ENCODE results near the gene ZC3H12C. TPM values are rescaled to one million over a fixed set of nuclear protein-coding genes. Genes with fewer than 3 reads are reported as not detected.

ZC3H12C gene
- total RNA-seq, 1 donor from 2014 or later, result 24.1 TPM

DNA sequence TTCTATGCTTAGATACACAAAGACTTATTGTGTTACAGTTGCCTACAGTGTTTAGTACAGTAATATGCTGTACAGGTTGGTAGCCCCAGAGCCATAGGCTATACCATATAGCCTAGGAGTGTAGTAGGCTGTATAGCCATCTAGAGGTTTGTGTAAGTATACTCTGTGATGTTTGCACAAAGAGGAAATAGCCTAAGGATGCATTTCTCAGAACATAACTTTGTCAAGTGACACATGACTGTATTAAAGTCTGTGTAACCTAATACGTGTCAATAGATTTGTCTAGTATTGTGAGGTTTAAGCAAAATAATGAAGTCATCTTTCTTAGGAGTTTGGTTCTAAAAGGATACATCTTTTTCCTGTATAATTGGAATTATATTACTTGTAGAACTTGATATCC, 5.5 kb downstream of the ZC3H12C start:
- DNase-seq (ENCODE audit: low read depth), result peak; percentile 15

DNA sequence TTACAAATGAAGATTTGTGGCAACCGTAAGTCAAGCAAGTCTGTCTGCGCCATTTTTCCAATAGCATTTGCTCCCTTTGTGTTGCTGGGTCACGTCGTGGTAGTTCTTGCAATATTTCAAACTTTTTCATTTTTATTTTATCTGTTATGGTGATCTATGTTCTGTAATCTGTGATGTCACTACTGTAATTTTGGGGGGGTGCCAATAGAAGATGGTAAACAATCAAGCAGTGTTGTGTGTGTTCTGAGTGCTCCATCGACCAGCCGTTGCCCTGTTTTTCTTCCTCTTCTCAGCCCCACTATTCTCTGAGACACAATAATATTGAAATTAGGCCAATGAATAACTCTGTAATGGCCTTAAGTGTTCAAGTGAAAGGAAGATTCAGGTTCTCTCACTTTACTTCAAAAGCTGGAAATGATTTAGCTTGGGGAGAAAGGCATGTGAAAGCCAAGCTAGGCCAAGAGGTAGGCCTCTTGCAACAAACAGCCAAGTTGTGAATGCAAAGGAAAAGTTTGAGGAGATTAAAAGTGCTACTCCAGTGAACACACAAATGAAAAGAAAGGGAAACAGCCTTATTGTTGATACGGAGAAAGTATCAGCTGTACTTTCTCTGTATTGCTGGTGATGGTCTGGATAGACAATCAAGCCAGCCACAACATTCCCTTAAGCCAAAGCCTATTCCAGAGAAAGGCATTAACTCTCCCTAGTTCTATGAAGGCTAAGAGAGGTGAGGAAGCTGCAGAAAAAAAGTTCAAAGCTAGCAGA, 7.5 kb downstream of the ZC3H12C start:
- peak; percentile 24 for DNase-seq (ENCODE audit: low read depth)

DNA sequence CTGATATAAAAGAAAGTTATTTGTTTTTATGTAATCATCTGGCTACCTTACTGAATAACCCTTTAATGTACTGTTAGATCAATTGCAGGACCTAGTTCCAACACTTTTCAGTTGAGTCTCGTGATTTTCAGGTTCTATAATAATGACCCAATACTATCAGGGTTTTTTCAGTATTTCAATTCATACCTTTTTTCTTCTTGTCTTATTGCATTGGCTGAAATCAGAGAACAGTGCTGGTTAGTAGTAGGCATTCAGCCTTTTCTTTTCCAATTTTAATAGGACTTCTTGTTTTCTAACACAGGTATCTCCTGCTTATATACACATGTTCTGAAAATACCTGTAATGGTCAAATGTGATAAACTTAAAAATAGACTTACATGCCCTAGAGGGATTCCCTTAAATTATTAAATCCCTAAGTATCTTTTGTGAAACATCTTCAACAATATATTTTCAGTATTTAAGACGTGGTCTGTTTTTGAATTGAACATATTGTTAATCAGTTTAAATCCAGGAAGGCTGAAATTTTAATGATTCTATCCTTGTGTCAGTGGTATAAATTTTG, 13.6 kb downstream of the ZC3H12C start:
- no peak for DNase-seq (ENCODE audit: low read depth)

DNA sequence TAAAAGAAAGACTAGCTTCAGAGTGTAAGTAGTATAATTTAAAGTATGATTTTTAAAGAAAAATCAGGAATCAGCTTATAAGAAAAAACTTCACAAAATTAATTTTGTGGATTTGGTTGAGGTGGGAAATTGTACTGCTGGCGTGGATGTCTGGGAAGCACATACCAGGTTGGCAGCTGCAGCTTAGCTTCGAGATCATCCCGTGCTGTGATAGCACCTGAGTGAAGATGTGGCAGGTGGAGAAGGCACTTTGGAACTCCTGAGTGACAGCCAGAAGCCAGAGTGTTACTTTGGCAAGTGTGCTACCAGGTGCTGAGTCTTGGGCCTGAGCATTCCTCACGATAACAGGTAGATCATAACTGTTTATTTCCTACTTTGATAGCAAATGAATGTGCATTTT, 17.7 kb downstream of the ZC3H12C start:
- no peak for DNase-seq (ENCODE audit: low read depth)

DNA sequence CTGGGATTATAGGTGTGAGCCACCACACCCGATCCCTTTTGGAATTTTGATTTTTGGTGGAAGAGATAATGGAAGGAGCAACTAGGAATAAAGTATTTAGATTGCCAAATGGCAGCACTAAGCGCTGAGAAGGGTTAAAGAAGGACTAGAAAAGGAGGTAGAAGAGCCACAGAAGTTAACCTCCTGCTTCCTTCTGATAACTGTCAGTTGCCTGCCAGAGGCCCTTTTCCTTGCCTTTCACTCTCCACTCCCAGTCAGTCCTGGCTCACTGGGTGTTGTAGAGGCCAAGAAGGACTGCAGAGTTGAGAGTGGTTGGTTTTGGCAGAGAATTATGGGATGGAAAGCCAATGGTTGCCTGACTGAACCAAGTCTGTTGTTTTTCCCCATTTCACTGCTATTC, 19.3 kb downstream of the ZC3H12C start:
- no peak for DNase-seq (ENCODE audit: low read depth)

DNA sequence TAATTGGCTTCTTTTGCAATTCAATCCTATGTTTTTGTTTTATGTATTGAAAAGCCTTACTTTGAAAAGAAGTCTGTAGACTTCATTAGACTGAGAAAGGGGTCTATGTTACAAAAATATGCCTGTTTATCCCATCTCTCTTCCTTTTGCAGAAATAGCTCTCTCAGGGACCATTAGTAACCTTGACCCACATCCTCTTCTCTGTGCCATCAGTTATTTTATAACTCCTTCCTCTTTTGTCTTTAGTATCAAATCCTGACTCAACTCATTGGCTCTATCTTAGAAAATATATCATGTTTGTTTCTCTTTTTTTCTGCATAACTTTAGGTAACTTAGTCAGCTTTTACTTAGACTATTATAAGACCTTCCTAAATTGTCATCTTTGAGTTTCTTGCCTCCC, 20.3 kb downstream of the ZC3H12C start:
- no peak for DNase-seq (ENCODE audit: low read depth)

DNA sequence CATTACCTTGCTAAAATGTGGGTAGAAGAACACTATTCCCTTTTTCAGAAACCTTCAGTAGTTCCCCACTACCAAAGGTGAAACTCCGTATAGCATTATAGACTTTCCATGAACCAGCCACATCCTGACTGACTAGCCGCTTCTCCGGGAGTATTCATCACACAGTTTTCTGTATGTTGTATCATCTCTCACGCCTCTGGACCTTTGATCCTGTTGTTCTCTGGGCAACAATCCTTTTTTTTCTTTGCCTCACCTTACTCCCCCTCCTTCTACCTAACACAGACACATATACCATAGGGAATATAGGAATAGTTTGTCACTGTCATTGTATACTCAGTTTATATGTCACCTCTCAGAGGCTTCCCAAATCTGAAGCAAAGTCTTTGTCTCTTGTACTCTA, 20.8 kb downstream of the ZC3H12C start:
- no peak for DNase-seq (ENCODE audit: low read depth)

DNA sequence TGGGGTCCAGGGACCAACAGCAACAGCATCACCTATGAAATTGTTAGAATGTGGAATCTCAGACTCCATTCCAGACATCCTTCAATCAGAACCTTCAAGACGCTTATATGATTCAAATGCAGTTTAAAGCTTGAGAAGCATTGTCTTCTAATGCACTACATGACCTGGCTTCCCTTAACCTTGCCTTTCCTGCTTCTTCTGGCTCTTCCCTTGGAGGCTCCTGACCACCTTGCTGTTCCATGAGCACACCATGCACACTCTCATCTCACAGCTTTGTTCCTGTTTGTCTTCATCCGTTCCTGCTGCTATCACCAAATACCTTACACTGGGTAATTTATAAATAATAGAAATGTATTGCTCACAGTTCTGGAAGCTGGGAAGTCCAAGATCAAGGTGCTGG, 26.1 kb downstream of the ZC3H12C start:
- no peak for DNase-seq (ENCODE audit: low read depth)

DNA sequence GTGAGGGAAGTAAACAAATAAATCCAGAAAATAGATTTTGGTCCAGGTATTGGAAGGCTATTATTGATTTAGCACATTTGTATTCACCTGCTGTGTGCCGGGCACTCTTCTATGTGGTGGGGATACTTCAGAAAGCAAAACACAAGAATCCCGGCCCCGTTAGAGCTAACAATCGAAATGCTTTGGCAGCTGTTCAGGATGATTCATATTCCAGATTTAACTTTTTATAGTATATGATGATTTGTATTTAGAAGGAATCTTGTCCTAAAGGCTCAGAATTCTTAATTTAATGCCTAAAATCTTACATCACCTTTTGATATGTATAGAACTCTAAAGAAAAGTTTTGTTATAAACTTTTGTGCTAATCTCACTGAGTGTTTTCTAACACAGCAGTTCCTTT, 28.0 kb downstream of the ZC3H12C start:
- DNase-seq (ENCODE audit: low read depth), result no peak

DNA sequence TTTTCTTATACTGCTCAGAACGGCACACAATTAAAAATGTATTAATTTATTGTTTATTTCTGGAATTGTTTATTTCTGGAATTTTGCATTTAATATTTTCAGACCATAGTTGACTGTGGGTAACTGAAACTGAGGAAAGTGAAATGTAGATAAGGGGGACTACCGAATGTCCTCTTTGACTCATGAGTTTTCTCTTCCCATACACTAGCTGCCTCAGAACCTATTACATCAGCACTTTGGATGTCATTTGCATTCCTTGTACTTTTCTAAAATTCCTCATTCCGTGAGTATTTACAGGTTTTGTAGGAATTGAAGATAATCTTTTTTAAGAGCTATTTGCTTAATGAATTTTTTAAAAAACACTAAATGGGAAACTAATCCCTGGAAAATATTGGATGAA, 29.8 kb downstream of the ZC3H12C start:
- DNase-seq (ENCODE audit: low read depth), result no peak

DNA sequence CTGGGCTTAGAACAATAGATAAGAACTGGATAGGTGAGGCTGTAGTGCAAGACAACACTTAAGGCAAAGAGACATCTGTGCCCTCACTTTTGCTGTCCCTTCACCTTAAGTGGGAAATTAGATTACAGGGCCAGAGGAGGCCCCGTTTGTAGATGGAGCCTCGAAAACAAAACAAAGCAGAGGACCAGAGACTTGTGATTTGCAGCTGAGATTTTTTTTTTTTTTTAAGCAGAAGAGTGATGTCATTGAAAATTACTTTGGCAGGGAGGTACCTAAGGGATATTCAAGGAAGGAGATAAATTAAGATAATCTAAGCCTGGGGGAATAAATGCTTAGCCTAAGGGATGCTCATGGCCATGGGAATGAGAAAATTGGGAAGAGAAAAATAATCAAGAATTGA, 31.4 kb downstream of the ZC3H12C start:
- DNase-seq (ENCODE audit: low read depth), result no peak

DNA sequence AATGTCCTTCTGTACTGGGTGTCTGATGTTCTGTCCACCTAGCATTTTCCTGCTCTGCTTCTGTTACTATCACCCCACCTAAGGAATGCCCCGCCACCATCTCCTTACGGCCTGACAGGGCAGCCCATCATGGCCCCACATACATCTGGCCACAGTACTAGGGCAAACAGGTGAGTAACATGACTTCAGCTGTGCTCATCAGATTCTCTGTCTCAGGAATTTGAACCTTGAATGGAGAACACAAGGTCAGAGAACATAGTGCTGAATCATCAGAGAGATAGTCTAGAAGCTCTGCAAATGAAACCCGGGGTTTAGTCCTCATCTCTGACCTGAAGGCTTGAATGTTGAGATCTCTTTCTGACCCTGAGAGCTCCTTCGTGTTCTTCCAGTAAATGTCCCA, 32.4 kb downstream of the ZC3H12C start:
- peak; percentile 88 for DNase-seq (ENCODE audit: low read depth)

DNA sequence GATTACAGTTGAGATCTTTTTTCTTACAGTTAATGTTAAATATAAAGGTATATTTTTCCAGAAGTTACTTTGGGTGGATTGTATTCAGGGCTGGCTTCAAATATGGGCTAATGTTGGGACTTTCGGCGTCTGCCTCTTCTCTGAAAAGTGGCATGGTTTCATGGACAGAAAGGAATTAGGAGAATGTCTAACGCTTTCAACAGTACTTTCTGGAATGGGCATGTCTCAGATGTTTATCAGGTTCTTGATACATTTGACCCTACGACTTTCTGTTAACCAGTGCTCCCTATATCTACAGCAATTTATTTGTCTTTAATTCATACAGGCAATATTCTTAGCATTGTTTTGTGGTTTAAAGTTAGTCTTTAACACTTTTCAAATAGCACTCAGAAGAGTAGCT, 33.7 kb downstream of the ZC3H12C start:
- peak; percentile 23 for DNase-seq (ENCODE audit: low read depth)

DNA sequence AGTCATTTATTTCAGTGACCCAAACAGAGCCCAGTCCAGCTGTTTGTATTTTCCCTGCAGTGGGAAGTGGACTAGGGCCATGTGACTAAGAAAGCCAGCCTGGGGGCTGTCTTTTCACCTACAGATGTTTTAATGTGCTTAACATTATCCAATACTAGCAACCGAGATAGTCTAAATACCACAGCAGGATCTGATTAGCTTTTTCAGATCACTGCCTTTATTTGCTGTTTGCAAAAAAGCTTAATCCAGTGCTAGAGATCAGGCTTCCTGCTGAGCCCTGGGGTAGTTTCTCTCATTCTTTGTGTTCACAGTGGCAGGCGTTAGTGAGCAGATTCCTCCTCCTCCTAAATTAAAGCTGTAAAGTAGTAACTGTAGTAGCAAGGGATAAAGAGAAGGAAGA, 35.0 kb downstream of the ZC3H12C start:
- DNase-seq (ENCODE audit: low read depth), result peak; percentile 23

DNA sequence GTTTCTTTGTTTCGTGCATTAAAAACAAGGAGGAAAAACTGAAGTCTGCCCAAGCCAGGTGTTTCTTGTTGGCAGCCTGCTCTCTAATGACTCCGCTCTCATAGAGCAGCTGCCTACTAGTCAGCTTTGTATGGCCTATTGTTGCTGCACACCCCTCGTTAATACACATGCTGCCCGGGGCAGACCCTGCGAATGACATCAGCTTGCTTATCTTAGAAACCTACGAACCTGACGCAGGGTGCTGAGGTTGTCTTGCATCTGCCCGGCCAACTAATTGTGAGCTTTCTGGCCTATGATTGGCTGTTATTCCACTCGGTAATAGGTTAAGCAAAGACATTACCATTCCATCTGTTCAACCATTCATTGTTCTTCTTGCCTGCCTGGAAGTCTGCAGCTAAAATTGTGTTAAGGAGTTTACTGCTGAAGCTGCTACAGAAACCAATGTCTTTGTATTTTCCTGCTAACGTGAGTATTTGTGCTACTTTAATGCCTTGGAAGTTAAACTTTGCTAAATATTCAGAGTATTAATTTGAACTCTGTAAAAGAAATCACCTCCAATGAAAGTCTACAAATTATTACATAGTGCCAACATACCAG, 37.5 kb downstream of the ZC3H12C start:
- DNase-seq (ENCODE audit: low read depth), result no peak

DNA sequence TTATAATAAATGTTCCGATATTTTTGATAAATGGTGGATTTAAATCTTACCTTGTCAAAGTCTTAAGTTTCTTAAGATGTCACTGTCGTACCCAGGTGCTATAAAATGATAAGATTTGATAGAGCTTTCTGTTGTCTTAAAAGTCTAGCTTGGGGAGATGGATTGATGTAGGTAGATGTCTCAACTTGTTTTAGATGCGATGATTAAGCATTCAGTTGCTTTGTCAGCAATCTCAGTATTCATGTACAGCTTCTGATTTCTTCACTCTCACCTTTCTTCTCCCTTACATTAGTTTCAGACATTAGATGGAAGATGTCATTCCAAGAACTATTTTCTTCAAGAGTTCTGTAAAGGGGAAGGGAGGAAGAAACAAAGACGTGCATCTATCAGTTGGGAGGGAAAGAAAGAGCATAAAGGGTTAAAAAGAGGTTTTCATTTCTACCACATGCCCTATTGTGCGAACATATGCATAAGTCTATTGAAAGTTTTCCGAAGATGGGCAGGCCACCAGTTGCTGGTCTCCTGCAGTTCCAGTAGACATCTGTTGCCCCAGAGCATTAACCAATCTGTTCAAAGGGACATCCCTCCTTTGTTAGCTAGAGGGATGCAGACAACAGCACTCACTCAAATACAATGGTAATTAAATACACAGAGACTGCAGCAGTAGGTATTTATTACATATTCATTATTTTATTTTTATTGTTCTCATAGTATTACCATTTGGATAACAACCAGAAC, 38.4 kb downstream of the ZC3H12C start:
- no peak for DNase-seq (ENCODE audit: low read depth)

DNA sequence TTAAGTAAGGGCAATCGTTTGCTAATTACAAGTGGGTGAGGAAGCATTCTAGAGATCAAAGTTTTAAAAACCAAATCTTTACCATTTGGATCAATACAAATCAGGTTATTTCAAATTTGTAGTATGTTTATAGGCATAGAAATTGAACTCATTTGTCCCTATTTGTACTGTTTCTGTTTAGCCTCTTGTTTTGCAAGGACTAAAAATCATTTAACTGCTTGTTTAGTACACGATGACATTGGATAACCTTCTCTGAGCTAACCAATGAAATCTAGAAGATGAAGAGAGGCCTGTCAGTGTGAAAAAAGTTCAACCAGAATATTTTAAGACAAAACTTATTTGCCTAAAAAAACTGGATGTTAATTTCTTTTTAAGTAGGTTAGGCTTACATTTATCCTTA, 40.0 kb downstream of the ZC3H12C start:
- no peak for DNase-seq (ENCODE audit: low read depth)

DNA sequence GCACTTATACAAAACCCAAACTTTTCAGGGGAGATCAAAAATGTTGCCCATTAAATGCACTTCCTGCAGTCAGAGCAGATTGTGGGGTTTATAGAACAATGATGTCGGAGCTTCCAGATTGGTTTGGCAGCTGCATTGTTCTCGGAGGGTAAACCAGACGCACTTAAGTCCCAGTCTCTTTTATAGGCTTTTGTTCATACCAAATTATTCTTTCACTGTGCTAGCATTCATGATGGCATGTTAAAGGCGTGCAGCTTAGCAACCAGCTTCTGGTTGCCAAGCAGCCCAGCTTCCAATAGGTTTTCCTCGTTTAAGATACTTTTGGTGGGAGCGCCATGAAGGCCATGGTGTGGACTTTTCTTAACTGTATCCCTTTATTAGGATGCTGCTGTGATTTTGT, 40.9 kb downstream of the ZC3H12C start:
- DNase-seq (ENCODE audit: low read depth), result no peak

DNA sequence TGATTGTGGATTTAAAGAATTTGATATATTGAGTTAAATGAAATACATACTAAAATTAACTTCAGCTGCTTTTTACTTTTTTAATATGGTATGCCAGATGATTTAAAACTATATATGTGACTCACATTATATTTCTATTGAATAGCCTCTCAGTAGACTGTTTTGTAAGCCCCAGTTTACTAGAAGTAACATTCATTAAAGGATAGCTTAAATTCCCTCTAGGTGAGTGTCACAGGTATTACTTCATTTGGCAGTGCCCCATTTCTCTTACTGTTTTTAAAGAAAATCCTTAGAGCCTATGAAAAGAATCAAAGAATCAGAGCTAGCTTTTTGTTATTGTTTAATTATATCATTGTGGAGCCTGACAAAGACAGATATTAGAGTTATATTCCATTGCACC, 48.6 kb downstream of the ZC3H12C start:
- peak; percentile 47 for DNase-seq (ENCODE audit: low read depth)

DNA sequence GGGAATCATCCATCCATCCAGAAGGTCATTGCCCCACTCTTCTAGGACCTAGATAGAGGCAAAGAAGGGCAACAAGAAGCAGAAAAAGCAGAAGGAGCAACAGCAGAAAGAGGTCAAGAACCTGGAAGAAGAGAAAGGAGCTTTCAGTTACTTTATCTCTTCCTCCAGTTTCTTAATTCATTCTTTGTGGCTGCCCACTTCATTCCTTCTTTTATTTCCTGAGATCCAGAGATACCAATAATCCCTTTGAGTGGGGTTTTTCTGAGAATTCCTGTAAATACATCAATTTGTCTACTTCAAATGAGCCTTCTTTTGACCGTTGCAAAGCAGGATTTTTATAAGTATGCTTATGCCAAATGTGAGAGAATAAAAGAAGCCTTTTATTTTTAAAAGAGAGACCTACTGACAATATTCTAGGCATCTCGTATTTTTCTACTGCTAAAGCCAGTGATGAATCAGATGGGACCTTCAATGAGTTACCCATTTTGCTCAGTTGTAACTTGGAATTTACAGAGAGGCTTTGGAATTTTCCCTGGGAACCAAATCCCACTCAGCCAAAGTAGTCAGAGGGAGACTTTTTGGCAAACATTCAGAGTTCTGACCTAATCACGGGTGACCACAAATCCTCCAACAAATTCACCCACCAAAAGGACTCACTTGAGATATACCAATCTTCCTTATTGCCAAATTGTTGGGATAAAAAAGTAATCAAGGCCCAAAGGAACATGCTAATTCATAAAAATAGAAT, 54.9 kb downstream of the ZC3H12C start:
- peak; percentile 91 for DNase-seq (ENCODE audit: low read depth)

DNA sequence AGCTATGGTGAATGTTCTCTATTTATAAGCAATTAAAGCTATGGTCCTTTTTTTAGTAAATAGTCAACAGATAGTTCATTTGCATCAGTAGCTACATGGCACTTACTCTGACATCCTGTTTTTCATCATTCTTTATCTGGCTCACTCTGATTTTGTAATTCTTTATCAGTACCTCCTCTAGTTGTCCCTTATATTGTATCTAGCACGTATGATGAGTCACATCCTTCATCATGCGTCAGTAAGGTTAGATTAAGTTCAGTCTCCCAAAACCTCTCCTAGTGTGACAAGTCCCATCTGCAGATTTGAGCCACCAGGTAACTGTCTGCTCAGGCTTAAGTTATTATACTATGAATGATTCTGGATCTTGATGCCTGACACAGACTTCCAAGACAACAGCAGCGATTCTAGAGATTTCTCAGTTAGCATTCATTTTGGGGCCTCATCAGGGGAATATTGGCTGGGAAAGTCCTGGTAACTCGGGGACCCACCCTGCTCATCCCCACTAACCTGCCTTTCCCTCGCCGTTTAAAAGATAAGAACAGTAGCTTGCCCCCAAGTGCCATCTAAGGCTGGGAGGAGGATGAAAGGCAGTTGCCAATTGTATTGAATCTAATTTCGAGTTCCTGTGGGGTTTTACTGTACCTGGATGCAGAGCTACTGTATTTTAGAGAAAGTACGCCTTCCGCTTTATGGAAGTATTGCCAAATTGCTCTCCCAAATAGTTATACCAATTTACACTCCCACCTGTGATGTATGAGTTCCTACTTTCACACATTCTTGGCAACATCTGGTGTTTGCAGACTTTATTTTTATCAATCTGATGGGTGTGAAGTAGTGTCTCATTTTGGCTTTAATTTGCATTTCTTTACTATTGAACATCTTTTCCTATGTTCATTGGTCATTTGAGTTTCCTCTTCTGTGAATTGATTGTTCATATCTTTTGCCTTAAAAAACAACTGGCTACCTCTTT, 55.9 kb downstream of the ZC3H12C start:
- peak; percentile 65 for DNase-seq (ENCODE audit: low read depth)
